ENCODE measurements around the gene EBNA1BP2. TPM values are rescaled to one million over a fixed set of nuclear protein-coding genes. Genes with fewer than 3 reads are reported as not detected.
A peak's percentile ranks its signal among the peaks of the same experiment; 100 is the strongest.

EBNA1BP2 gene
- total RNA-seq, 1 experiment from 2014 or later: 360 TPM

DNA sequence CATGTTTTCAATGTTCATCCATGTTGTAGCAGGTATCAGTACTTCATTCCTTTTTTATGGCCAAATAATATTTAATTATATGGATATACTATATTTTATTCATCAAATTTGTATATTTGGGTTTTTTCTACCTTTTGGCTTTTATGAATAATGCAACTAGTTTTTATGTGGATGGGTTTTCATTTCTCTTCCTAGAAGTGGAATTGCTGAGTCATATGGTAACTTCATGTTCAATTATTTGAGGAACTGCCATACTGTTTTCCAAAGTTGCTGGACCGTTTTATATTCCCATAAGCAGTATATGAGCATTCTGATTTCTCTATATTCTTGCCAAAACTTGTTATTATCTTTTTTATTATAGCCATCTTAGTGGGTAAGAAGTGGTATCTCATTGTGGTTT lies 16.0 kb upstream of the EBNA1BP2 start:
- no peak overlapping the region for H3K4me3 ChIP-seq
- H3K9me3 ChIP-seq: peaks cover 5% of the 10 kb centered on the region
- H3K36me3 ChIP-seq: no peaks in the 10 kb centered on the region
- DNase-seq: no peak
- H3K27me3 ChIP-seq: no peaks in the 10 kb centered on the region

DNA sequence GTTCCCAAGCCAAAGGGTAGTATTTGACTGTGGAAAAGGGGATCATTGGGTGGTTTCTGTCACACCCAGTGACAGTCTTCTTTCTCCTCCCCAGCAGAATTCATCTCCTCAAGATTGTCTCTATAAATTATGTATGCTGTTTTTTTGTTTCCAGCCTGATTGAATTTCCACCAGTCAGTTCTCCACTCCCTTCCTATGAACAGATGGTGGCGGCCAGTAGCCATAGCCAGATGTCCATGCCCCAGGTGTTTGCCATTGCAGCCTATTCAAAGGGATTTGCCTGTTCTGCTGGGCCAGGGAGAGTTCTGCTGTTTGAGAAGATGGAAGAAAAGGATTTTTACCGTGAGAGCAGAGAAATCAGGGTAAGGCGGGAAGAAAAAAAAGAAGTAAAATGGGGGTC lies 12.9 kb upstream of the EBNA1BP2 start:
- Histone ChIP-seq H3K27me3 (no peaks in the 10 kb centered on the region), H3K36me3 (no peaks in the 10 kb centered on the region), H3K4me3 (no peak overlapping the region), H3K9me3 (no peaks in the 10 kb centered on the region)
- no peak for DNase-seq

DNA sequence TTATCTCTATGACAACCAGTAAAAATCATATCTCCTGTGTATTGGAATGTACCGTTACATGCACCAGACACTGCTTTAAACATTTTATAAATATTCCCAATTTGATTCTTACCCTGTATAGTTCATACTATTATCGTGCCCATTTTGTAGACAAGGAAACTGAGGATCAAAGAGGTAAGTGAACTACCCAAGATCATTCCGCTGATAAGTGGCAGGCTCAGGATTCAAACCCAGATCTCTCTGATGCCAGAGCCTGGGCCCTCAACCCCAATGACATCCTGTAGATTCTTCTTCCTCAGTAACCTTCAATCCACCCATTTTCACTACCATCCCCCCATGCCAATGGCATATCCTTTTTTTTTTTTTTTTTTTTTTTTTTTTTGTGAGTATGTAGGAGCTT lies 12.3 kb upstream of the EBNA1BP2 start:
- H3K9me3 ChIP-seq: no peaks in the 10 kb centered on the region
- H3K36me3 ChIP-seq: no peaks in the 10 kb centered on the region
- H3K27me3 ChIP-seq: no peaks in the 10 kb centered on the region
- no peak overlapping the region for H3K4me3 ChIP-seq
- DNase-seq: no peak

DNA sequence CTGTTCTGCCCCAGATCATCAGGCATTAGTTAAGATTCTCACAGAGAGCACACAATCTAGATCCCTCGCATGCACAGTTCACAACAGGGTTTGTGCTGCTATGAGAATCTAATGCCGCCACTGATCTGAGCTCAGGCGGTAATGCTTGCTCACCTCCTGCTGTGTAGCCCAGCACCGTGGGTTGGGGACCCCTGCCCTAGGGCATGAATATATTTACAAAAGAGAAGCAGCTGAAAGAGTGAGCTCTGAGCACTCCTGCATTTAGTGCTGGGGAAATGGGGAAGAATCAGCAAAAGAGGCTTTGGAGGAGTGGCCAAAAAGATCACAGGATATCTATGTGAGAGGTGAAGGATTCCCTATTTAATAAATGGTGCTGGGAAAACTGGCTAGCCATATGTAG lies 5.6 kb upstream of the EBNA1BP2 start:
- DNase-seq: no peak
- H3K4me3 ChIP-seq: no peak overlapping the region
- 0 out of 2 replicates have a peak, but pooled peaks cover 3% of the 10 kb centered on the region for H3K9me3 ChIP-seq
- peaks cover 7% of the 10 kb centered on the region for H3K27me3 ChIP-seq
- no peaks in the 10 kb centered on the region for H3K36me3 ChIP-seq

DNA sequence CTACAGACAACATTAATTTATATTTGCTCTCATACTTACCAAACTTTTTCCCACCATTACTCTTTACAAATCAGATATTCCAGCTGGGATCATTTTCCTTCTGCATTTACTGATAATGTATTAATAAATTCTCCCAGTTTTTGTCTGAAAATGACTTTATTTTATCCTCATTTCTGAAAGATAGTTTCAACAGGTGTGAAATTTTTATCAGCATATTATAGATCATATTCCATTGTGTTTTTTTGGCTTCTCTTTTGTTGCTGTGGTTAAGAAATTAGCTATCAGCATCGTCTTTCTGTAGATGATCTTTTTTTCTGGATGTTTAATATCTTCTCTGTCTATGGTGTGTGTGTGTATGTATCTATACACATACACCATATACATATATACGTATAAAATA lies 2.8 kb upstream of the EBNA1BP2 start:
- no peak overlapping the region for H3K4me3 ChIP-seq
- peaks cover 7% of the 10 kb centered on the region for H3K27me3 ChIP-seq
- DNase-seq: no peak
- peaks cover 13% of the 10 kb centered on the region for H3K36me3 ChIP-seq
- 0 out of 2 replicates have a peak, but pooled peaks cover 3% of the 10 kb centered on the region for H3K9me3 ChIP-seq

DNA sequence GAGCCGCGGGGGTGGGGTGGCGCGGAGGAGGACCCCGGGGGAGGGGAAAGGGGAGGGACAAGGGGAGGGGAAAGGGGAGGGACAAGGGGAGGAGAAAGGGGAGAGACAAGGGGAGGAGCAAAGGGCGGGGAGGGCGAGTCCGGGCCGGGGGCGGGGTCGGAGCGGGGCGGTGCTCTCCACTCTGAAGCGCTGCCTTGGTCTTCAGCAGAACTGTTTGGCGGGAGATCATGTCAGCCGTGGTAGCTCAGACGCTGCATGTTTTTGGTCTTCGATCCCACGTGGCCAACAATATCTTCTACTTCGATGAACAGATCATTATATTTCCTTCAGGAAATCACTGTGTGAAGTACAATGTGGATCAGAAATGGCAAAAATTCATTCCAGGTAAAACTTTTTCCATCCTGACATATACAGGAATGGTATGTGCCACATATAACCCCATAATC lies 460 bp upstream of the EBNA1BP2 start:
- peak; percentile 80 for DNase-seq
- Histone ChIP-seq H3K27me3 (peaks cover 7% of the 10 kb centered on the region), H3K36me3 (peaks cover 36% of the 10 kb centered on the region), H3K4me3 (peak overlapping the region; percentile 98), H3K9me3 (0 out of 2 replicates have a peak, but pooled peaks cover 3% of the 10 kb centered on the region)

DNA sequence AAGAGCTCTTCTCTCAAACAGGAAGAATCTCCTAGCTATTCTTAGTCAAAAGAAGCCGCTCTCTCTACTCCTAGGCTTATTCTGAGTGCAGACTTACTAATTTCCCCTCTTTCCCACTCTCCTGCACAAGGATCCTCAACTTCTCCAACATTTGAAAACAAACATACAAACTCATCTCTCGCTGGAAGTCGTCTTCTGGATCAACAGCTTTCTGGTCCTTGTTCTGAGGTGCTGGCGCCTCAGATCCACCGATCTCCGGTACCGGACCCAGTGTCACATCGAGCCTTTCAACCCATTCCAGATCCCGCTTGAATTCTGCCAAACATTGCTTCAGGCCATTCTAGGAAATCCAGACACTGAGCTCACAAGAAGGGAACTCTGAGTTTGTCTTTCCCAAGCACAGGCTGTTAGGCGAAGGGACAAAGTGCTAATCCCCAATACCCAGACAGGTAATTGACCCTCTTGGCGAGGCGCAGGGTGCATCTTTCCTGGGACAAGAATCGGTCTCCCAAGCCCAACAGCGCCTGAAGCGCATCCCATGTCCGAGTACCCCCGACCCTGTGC lies 696 bp downstream of the EBNA1BP2 start:
- Histone ChIP-seq H3K36me3 (peaks cover 47% of the 10 kb centered on the region), H3K4me3 (peak overlapping the region; percentile 98), H3K9me3 (0 out of 2 replicates have a peak, but pooled peaks cover 3% of the 10 kb centered on the region), H3K27me3 (peaks cover 3% of the 10 kb centered on the region; the same call in 1 of the 2 replicates)
- DNase-seq: peak; percentile 4

DNA sequence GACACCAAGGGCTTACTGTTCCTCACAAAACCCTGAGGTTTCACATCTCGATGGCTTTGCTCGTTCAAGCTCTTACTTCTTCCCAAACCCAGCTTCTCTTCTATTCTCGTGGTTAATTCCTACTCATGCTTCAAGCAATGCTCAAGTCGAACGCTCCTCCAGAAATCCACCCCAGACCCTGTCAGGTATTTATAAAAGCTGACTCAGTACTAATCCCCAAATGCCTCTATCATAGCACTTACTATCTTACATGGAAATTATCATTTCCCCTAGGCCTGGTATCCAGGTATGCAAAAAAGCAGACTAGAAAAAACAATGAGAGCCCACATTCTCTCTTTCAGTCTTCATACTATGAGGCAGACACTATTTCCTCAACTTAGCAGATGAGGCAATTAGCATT lies 6.3 kb downstream of the EBNA1BP2 start:
- Histone ChIP-seq H3K9me3 (no peaks in the 10 kb centered on the region), H3K4me3 (no peak overlapping the region), H3K36me3 (peaks cover 81% of the 10 kb centered on the region), H3K27me3 (no peaks in the 10 kb centered on the region)
- DNase-seq: no peak

DNA sequence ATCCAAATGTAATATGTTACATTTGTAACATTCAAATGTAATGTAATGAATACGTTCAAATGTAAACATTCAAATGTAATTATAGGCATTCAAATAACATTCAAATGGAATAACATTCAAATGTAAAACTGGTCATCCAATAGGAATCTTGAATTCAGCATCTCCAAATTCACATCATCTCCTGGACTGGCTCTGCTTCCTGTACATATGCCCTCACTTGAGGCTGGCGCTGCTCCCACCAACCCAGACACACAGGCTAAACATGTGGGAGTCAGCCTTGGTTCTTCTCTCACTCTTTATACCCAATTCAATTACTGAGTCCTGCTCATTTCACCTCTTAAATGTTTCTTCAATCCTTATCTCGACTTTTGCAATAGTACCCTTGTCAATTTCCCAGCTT lies 6.9 kb downstream of the EBNA1BP2 start:
- H3K27me3 ChIP-seq: no peaks in the 10 kb centered on the region
- no peak for DNase-seq
- H3K36me3 ChIP-seq: peaks cover 75% of the 10 kb centered on the region
- H3K9me3 ChIP-seq: no peaks in the 10 kb centered on the region
- H3K4me3 ChIP-seq: no peak overlapping the region

DNA sequence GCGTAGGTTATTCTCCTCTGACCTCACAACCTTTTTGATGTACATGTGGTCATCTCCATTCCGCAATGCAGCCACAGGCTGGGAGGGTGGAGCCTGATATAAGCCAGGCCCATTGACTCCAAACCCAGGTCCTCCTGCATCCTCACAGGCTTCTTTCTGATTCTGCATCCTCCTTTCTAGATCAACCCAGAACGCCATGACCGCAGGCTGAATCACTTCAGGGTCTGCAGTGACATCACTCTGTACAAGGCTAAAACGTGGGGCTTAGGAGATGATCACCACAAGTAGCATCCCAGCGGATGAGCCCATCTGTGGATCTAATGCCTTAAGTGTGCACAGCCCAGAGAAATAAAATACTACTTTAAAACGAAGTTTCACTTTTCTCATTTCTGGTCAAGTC lies 16.1 kb downstream of the EBNA1BP2 start:
- H3K36me3 ChIP-seq: no peaks in the 10 kb centered on the region
- H3K27me3 ChIP-seq: no peaks in the 10 kb centered on the region
- no peak overlapping the region for H3K4me3 ChIP-seq
- DNase-seq: no peak
- no peaks in the 10 kb centered on the region for H3K9me3 ChIP-seq

DNA sequence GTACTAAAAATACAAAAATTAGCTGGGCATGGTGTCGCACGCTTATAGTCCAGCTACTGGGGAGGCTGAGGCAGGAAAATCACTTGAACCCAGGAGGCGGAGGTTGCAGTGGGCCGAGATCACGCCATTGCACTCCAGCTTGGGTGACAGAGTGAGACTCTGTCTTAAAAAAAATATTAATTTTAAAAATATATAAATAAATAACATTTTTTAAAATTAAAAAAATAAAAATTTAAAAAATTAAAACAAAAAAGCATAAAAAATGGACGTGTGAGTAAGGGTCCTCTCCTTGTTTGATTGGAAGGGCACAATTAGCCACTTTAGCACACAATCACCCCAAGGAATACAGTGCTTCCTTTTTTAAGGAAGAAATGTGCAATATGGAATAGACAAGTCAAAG lies 18.6 kb downstream of the EBNA1BP2 start:
- Histone ChIP-seq H3K27me3 (no peaks in the 10 kb centered on the region), H3K9me3 (no peaks in the 10 kb centered on the region), H3K36me3 (no peaks in the 10 kb centered on the region), H3K4me3 (no peak overlapping the region)
- DNase-seq: no peak

DNA sequence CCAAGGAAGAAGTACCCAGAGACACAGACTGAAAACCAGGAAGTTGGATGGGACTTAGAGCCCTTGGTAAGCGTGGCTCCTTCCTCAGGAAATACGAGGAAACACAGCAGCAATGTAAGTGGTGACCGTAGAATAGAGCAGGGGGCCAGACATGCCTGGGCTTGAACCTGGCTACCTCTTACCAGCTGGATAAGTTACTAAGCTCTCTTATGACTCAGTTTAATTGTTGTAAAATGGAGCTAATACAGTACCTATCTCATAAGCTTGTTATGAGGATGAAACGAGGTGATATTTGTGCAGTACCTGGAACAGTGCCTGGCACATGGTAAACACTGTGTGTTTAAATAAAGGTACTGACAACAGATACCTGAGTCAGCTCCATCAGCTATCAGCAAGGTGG lies 19.2 kb downstream of the EBNA1BP2 start:
- no peak for DNase-seq
- H3K27me3 ChIP-seq: no peaks in the 10 kb centered on the region
- H3K4me3 ChIP-seq: no peak overlapping the region
- H3K9me3 ChIP-seq: no peaks in the 10 kb centered on the region
- no peaks in the 10 kb centered on the region for H3K36me3 ChIP-seq

DNA sequence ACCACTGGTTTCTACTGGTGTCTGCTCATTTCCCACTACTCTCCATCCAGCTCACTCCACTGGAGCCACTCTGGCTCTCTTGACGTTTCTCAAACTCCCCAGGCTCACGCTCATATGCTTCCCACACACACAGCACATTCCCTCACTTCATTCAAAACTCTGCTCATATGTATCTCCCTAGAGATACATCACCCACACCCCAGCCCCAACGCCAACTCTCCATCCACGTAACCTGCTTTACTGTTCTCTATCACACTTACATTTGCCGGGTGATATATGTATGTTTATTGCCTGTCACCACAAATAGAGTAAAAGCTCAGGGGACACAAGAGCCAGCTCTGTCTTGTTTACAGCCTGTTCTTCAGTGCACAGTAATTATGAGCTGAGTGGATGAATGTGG lies 22.2 kb downstream of the EBNA1BP2 start:
- DNase-seq: no peak
- H3K27me3 ChIP-seq: peaks cover 3% of the 10 kb centered on the region; the same call in 1 of the 2 replicates
- H3K9me3 ChIP-seq: no peaks in the 10 kb centered on the region
- no peak overlapping the region for H3K4me3 ChIP-seq
- H3K36me3 ChIP-seq: no peaks in the 10 kb centered on the region

DNA sequence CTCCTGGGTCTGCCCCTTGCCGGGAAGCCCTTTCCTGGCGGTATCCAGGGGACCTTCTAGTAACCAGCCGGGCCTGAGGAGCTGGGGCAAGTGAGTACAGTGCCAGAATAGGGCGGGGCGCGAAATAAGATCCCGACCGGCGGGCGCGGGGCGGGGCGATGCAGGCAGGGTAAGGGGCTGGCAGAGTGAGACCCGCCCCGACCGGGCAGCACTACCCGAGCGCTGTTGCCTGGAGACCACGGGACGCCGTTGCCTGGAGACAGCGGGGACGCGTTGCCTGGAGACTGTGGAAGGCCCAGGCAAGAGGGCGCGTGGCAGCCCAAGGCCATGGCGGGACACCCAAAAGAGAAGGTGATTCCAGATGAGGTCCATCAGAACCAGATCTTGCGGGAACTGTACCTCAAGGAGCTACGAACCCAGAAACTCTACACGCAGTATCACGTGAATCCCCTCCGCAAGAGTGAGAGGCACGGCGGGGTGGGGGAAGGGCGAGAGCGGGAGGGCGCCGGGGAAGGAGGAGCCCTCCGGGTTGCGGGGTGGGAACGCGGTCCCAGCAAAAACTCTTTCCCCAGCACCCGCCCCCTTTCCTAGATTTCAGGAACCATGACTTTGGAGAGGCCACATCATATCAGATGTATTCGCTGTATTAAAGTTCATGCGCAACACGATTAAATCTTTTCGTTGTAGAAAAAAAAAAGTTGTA lies 24.3 kb downstream of the EBNA1BP2 start:
- no peaks in the 10 kb centered on the region for H3K9me3 ChIP-seq
- DNase-seq: peak; percentile 66
- peaks cover 3% of the 10 kb centered on the region; the same call in 1 of the 2 replicates for H3K27me3 ChIP-seq
- H3K36me3 ChIP-seq: no peaks in the 10 kb centered on the region
- H3K4me3 ChIP-seq: peak overlapping the region; percentile 27

DNA sequence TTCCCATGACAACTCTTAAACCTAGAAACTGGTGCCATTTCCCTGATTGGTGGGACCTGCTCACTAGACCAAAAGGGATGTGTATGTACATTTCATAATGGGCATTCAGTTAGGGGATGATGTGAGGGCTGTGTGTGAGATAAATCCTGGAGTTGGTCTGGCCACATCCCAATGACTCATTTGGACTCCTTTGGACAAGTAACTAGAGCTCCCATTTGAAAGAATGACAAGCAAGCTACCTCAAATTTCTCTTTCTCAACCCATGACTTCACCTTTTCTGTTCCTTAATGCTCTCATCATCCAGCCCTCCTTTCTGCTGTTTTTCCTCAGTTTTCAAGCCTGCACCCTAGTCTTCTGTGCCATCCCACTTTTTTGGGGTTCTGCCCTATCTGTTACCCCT lies 27.9 kb downstream of the EBNA1BP2 start:
- Histone ChIP-seq H3K36me3 (no peaks in the 10 kb centered on the region), H3K27me3 (peaks cover 3% of the 10 kb centered on the region; the same call in 1 of the 2 replicates), H3K4me3 (no peak overlapping the region), H3K9me3 (peaks cover 4% of the 10 kb centered on the region; the same call in 1 of the 2 replicates)
- DNase-seq: peak; percentile 61

DNA sequence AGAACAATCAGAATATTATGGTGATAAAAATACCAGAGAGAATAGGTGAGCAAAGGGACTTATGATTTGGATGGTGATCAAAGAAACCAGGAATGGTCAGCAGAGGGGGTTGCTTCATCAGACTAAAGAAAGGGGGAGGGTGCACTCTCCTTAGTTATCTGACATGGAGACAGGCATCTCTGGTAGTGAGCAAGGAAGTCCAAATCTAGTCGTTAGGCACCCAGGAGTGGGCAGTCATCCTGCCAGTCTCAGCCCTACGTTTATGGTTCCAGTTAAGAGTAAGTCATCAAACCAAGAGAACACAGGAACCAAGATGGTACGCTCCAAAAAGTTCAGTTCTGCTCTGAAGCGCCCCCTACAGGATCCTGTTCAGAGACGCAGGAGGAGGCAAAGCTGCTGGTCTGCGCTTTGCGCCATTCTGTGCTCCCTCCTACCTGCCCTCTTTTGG lies 28.6 kb downstream of the EBNA1BP2 start:
- peaks cover 3% of the 10 kb centered on the region; the same call in 1 of the 2 replicates for H3K27me3 ChIP-seq
- DNase-seq: no peak
- H3K4me3 ChIP-seq: no peak overlapping the region
- no peaks in the 10 kb centered on the region for H3K36me3 ChIP-seq
- peaks cover 4% of the 10 kb centered on the region; the same call in 1 of the 2 replicates for H3K9me3 ChIP-seq

DNA sequence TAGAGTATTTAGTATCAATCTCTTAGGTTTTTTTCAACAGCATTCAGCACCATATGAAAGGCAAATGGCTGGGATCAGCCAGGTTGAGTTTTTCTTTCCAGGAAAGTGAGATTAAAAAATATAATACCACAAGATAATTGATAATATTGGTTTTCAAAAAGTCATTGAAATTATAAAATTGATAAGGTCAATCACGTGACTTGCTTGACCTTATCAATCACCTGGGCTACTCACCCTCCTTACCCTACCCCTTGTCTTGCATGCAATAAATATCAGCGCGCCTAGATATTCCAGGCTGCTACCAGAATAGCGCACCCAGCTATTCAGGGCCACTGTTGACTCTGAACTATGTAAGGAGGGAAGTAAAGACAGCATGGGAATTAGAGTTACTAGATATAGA lies 31.5 kb downstream of the EBNA1BP2 start:
- Histone ChIP-seq H3K4me3 (no peak overlapping the region), H3K36me3 (no peaks in the 10 kb centered on the region), H3K27me3 (peaks cover under 1% of the 10 kb centered on the region; the same call in 1 of the 2 replicates), H3K9me3 (peaks cover 6% of the 10 kb centered on the region; the same call in 1 of the 2 replicates)
- no peak for DNase-seq

DNA sequence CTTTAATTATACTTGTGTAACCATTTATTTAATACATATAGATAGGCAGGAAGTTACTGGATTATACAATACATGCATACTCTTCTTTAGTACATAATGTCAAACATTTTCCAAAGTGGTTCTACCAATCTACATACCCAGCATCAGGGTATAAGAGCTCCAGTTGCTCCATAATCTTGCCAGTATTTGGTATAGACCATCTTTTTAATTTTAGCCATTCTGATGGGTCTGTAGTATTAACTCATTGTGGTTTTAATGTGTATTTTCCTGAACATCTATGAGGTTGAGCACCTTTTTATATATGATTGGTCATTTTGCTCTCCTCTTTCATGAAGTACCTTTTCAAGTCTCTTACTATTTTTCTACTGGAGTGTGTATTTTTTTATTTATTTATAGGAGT lies 32.1 kb downstream of the EBNA1BP2 start:
- H3K9me3 ChIP-seq: peaks cover 6% of the 10 kb centered on the region; the same call in 1 of the 2 replicates
- H3K36me3 ChIP-seq: no peaks in the 10 kb centered on the region
- no peak overlapping the region for H3K4me3 ChIP-seq
- DNase-seq: no peak
- H3K27me3 ChIP-seq: no peaks in the 10 kb centered on the region; the same call in 1 of the 2 replicates

All from MG63 (cell line).